Urinary bladder (tissue), 4 donors: ENCODE results near the gene FCHSD2. TPM values are rescaled to one million over a fixed set of nuclear protein-coding genes. Genes with fewer than 3 reads are reported as not detected.

Source experiments
- DNase-seq: peaks from one replicate; pipeline ENCODE4 v3.0.0-alpha.2; 2015; ENCODE audit errors: extremely low spot score
- H3K27ac ChIP-seq: one replicate; pipeline ENCODE4 v1.5.1; 2013; ENCODE audit warnings: low read depth, mild to moderate bottlenecking, moderate library complexity
- H3K36me3 ChIP-seq: one replicate; pipeline ENCODE4 v1.6.1; 2013; ENCODE audit warnings: mild to moderate bottlenecking, moderate library complexity; ENCODE audit not compliant: insufficient read depth
- H3K4me1 ChIP-seq: one replicate; pipeline ENCODE4 v1.6.1; 2013; ENCODE audit warnings: mild to moderate bottlenecking, moderate library complexity; ENCODE audit not compliant: insufficient read depth
- H3K4me3 ChIP-seq: one replicate; pipeline ENCODE4 v1.5.1; 2013; ENCODE audit warnings: low read depth, low read length
- WGBS: extraction: QIAGEN DNeasy Blood & Tissue Kit; methylation state at CpG from one replicate; pipeline ENCODE4 v1.1.7; 2013; 5-methylcytosine and 5-hydroxymethylcytosine counted together
- polyA plus RNA-seq: library from polyadenylated mRNA; stranded (reverse); fragments of 200-250 nt; gene quantifications from one replicate; pipeline ENCODE4 v1.2.3, GENCODE V29; 2013
- total RNA-seq: library from RNA; depleted of rRNA; stranded (reverse); fragments of >200 nt; gene quantifications from one replicate; pipeline ENCODE4 v1.2.3, GENCODE V29; 2014
- donor health status: healthy with polysubstance abuse.
- donor health status: healthy.

The FCHSD2 gene
- total and polyA plus RNA-seq, 2 donors: 21.4 to 40.5 TPM

DNA sequence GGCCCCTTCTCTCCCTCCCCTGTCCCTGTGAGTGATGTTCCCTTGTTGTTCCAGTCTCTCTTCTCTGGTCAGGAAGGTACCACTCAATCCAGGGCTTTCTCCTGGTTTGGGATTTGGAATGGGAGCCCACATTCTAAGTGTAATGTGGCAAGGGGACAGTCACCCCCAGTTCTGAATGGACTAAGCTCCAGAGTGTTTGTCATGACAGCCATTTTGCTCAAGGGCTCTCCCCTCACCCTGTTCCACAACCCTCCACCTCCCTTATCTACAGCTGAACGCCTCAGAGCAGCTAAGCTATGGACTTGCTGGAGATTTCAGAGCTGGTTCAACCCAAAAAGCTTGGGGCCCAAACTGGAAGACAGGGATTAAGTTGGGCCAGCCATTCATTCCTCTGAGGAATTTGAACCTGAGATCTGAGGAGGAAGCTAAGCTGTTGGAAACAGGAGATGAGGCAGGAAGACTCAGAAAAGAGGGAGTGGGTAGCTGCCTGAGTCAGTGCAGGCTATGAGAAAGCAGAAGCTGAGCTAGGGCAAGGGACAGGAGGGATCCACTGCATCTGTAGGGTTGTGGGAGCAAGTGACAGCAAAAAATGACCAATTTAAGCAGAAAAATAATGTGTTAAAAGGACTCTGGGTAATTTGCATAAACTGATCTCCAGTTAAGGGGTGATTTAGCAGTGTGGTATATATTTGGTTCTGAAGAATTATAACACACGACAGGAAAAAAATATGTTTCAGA lies 22.9 kb upstream of the FCHSD2 start:
- no peaks in the 10 kb centered on the region for H3K36me3 ChIP-seq
- 89% methylated on average over 2 of the region's 2 CpGs for WGBS
- no peak overlapping the region for H3K27ac ChIP-seq
- no peak for DNase-seq
- no peak overlapping the region for H3K4me3 ChIP-seq
- H3K4me1 ChIP-seq: no peaks in the 10 kb centered on the region

DNA sequence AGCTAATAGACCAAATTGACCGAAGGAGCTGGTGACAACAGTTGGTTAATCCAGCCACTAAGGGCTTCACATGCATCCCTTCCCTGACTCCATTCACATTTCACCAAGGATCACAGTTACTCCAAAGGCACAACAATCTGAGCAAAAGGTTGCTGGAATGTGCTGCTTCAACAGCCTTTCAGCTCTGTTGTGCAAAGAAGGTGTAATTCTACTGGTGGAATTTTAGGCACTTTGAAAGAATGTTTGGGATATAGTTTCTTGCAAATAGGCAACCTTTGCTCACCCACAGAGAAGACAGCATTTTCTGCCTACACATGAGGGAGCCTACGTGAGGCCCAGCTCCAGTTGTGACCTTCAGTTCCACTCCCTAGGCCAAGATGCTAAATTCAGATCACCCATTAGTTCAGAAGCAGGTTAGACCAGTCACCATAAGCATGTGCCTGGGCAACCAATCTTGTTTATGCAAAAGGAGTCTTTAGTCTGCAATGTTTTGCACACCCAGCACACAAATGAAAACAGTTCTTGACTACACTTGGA lies 21.6 kb upstream of the FCHSD2 start:
- Histone ChIP-seq H3K4me1 (no peaks in the 10 kb centered on the region), H3K4me3 (no peak overlapping the region), H3K36me3 (no peaks in the 10 kb centered on the region), H3K27ac (no peak overlapping the region)
- DNase-seq: no peak
- WGBS: 89% methylated on average over 2 of the region's 2 CpGs

- DNase-seq: no peak
- H3K36me3 ChIP-seq: no peaks in the 10 kb centered on the region
- H3K4me3 ChIP-seq: no peak overlapping the region
- H3K27ac ChIP-seq: no peak overlapping the region
- no peaks in the 10 kb centered on the region for H3K4me1 ChIP-seq
- WGBS: 87% methylated on average over 10 of the region's 10 CpGs
Observed at GRCh38 chr11:73162196-73162740, 20.1 kb upstream of the FCHSD2 start.

DNA sequence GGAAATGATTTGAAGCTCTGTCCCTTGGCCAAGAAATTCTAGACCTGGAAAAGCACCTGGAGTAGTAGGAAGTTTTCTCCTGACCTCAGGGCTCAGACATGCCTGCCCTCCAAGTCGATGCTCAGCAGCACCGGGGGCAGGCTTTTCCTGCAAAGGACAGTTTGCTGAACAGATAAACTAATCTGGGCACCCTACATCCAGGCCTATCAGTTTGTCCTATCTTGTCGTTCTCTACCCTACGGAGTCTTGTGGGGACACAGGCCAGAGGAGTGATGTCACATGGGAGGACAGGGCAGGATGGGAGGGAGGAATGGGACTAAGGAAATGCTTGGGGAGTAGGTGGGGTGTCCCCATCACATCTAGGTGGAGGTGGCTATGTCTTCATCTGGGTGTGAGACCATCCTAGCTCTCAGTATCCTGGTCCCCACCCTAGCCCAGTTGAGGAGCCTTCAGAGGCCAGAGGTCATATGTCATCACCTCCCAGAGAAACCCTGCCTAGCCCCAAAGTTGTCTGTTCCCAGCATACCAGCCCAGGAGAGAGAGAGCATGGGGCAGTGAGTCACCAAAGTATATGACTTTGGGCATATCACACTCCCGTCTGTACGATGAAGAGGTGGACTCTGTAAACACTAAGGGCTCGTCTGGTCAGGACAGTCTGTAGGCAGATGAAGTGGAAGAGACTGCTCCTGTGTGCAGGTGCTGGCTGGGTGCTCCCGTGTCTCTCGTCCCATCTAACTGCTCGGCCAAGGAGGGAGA lies 18.1 kb upstream of the FCHSD2 start:
- 85% methylated on average over 10 of the region's 10 CpGs for WGBS
- Histone ChIP-seq H3K4me1 (no peaks in the 10 kb centered on the region), H3K27ac (no peak overlapping the region), H3K4me3 (no peak overlapping the region), H3K36me3 (no peaks in the 10 kb centered on the region)
- no peak for DNase-seq

GRCh38 chr11:73159297-73159696 lies 17.2 kb upstream of the FCHSD2 start:
- WGBS: 100% methylated on average over 3 of the region's 3 CpGs
- Histone ChIP-seq H3K4me1 (no peaks in the 10 kb centered on the region), H3K27ac (no peak overlapping the region), H3K36me3 (no peaks in the 10 kb centered on the region), H3K4me3 (no peak overlapping the region)
- DNase-seq: no peak

GRCh38 chr11:73158356-73159051 lies 16.4 kb upstream of the FCHSD2 start:
- no peaks in the 10 kb centered on the region for H3K4me1 ChIP-seq
- H3K36me3 ChIP-seq: no peaks in the 10 kb centered on the region
- DNase-seq: no peak
- no peak overlapping the region for H3K27ac ChIP-seq
- 56% methylated on average over 8 of the region's 8 CpGs for WGBS
- no peak overlapping the region for H3K4me3 ChIP-seq

DNA sequence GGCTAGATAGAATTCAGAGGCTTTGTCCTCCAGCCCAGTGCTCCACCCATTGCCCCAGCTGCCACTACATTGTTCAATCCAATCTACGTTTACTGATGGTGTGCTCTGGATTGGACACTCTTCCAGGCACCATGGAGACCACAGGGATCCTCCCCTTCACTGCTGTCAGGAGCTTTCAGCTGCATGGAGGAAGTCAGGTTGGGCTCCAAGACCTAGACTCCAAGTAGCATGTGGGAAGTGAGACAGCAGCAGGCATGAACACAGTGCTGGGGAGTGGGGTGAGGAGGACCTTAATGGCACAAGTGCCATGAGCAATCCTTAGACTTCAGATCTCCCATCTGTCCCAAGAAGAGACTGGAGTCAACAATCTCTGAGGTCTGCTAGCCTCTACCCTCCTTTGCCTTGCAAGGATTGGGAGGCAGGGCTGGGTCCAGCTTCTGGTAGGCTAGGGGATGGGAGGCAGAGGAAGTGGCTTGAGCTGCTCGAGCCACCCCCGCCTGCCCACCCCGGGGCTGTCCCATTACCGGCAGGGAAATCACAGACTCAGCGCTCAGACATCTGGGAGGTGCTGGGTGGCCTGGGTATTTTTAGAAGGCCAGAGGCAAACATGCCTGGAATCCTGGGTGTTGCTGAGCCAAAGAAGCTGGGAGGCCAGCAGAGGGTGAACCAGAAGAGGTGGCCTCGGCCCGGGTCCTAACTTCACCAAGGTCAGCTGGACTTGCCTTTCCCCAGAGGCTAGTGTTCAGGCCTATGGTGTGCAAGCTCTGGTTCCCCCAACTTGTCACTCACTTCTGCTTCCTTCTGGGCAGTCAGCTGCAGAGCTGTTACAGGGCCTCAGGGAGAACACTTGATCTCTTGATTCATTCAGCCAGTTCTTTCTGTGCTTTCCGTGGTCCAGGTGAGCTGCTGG lies 15.2 kb upstream of the FCHSD2 start:
- WGBS: 33% methylated on average over 9 of the region's 9 CpGs
- DNase-seq: no peak
- Histone ChIP-seq H3K27ac (no peak overlapping the region), H3K4me3 (no peak overlapping the region), H3K36me3 (no peaks in the 10 kb centered on the region), H3K4me1 (no peaks in the 10 kb centered on the region)

- no peaks in the 10 kb centered on the region for H3K36me3 ChIP-seq
- 98% methylated on average over 2 of the region's 2 CpGs for WGBS
- no peak overlapping the region for H3K4me3 ChIP-seq
- H3K4me1 ChIP-seq: no peaks in the 10 kb centered on the region
- DNase-seq: no peak
- H3K27ac ChIP-seq: no peak overlapping the region
Observed at GRCh38 chr11:73156686-73157085, 14.6 kb upstream of the FCHSD2 start.

DNA sequence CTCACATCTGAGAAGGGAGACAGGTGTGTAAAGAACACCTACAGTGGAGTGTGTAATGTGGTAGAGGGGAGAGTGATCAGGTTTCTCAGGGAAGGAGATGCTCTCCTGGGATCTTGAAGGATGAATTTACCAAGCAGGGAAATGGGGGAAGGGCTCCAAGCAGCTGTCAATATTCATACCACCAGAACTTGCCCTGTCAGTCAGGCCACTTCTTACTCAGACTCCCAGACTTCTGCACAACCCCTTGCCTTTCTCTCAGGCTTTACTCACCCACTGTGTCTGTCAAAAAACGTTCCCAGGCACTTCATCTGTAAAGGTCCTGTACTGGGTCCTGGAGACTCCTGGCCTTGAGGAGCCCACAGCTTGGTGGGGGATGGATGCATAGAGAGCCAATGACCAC lies 14.0 kb upstream of the FCHSD2 start:
- 77% methylated on average over 1 of the region's 1 CpG for WGBS
- H3K4me3 ChIP-seq: no peak overlapping the region
- DNase-seq: no peak
- H3K27ac ChIP-seq: no peak overlapping the region
- no peaks in the 10 kb centered on the region for H3K36me3 ChIP-seq
- H3K4me1 ChIP-seq: no peaks in the 10 kb centered on the region

DNA sequence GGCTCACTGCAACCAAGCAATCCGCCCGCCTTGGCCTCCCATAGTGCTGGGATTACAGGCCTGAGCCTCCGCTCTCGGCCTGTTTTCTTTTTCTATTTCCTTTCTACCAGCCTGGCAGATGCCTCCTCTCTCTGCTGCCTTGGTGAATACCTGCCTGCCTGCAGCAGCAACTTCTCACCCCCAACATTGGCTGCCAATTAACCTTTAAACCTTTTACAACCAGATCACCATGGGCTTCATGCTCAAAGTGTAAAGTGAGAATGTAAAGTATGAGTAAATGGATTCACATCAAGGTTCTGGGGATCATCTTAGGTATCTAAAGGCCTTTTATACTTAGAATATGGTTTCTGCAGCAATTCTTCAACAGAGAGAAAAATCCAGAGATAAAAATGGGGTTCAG lies 13.0 kb upstream of the FCHSD2 start:
- Histone ChIP-seq H3K4me3 (no peak overlapping the region), H3K4me1 (no peaks in the 10 kb centered on the region), H3K36me3 (no peaks in the 10 kb centered on the region), H3K27ac (no peak overlapping the region)
- 95% methylated on average over 4 of the region's 4 CpGs for WGBS
- DNase-seq: no peak

- no peak for DNase-seq
- Histone ChIP-seq H3K27ac (no peak overlapping the region), H3K4me1 (no peaks in the 10 kb centered on the region)
Observed at GRCh38 chr11:73154178-73154577, 12.1 kb upstream of the FCHSD2 start.

DNA sequence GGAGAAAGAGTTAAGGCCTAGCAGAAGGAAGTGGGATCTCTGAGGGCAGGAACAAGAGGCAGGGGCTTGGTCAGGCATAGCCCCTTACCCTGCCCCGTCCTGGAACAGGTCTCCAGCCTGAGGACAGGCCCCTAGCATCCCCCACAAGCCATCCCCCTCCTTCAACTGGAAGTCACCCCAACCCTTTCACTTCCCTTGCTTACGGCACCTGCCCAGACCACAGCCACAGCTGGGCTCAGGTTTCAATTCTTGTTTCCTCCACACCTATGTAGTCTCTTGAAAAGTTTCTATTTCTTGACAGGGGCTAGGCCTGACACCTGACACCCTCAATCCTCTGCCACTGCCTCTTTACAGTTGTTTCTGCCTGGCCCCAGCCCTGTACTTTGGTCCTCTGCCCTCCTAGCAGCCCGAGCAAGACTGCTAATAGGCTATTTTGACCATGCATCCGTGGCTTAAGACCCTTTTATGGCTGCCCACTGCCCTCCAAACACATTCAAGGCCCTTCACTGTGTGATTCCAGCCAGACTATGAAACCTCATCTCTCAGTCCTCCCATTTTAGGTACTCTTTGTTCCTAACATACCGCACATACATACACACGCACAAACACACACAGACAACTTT lies 10.9 kb upstream of the FCHSD2 start:
- no peak overlapping the region for H3K27ac ChIP-seq
- no peak overlapping the region for H3K4me3 ChIP-seq
- H3K36me3 ChIP-seq: no peaks in the 10 kb centered on the region
- no peak for DNase-seq
- no peaks in the 10 kb centered on the region for H3K4me1 ChIP-seq
- WGBS: 72% methylated on average over 6 of the region's 6 CpGs

More at GRCh38 chr11:73154178-73154577, 12.1 kb upstream of the FCHSD2 start:
- WGBS: 79% methylated on average over 3 of the region's 3 CpGs
- Histone ChIP-seq H3K36me3 (no peaks in the 10 kb centered on the region), H3K4me3 (no peak overlapping the region)
